ENCODE measurements around the gene ACIN1. TPM values are rescaled to one million over a fixed set of nuclear protein-coding genes. Genes with fewer than 3 reads are reported as not detected.
A peak's percentile ranks its signal among the peaks of the same experiment; 100 is the strongest.

ACIN1 gene
- total and polyA plus RNA-seq, 3 experiments from 2014 or later = 15.1 to 198 (median 195) TPM

DNA sequence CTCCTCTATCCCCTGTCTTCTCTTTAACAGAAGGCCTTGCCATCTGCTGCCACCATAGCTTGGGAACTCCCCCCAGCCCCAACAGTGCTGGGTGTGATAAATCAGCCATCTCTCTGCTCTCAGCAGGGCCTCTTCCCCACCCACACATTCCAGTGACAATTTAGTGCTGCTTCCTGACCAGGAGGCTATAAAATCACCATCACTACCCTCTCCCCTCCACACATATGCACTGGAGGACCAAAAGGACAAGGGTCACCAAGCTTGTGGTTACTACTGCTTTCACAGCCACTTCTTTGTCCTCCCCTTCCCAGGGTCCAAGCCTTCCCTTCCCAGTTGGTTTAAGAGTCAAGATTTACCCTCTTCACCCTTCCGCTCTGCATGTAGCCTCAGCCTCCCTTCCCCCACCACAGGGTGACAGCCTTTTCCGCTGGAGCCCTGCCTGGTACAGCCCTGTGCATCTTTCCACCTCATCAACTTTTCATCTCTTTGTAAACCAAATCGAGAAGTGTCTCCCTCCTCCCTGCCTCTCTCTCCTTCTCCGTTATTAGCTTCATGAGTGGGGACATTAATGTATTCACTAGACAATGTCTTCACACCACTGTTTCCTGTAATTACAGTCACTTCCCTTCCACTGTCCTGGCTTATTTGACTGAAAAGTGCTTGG, 69.7 kb downstream of the ACIN1 start:
- DNase-seq = no peak
- Histone ChIP-seq H3K36me3 (ENCODE audit: insufficient read depth, low read length) (peaks cover 12% of the 10 kb centered on the region), H3K4me1 (ENCODE audit: insufficient read depth, low read length) (peaks cover 57% of the 10 kb centered on the region), H3K27ac (ENCODE audit: low read depth, low read length) (no peak overlapping the region), H3K4me3 (ENCODE audit: low read length) (no peak overlapping the region), H3K27me3 (ENCODE audit: insufficient read depth, low read length, poor library complexity, severe bottlenecking) (no peaks in the 10 kb centered on the region), H3K9me3 (ENCODE audit: low read length) (no peaks in the 10 kb centered on the region)
- Mint-ChIP-seq H3K4me1 (peaks cover 21 to 39% (median 29%) of the 10 kb centered on the region in 3 donors), H3K27me3 (no peaks in the 10 kb centered on the region), H3K4me3 (peak overlapping the region in 1 of 7 donors; percentile 27), H3K27ac (peak overlapping the region in 4 of 8 donors; percentile 23 to 60 (median 36)), H3K36me3 (peaks cover 8 to 42% (median 16%) of the 10 kb centered on the region in 3 donors), H3K9me3 (no peaks in the 10 kb centered on the region)
- ChIA-PET POLR2A (interaction anchor here (2.4 kb wide), 1 partner anchor 18 kb away, joined by 10 read pairs; no protein-coding TSS in a partner anchor), CTCF (interaction anchor here (0.9 to 1.6 kb wide), 3 partner anchors 26 to 43 kb away, joined by 3 to 6 read pairs (median 3); partner anchors contain the start of genes AJUBA and CDH24)

DNA sequence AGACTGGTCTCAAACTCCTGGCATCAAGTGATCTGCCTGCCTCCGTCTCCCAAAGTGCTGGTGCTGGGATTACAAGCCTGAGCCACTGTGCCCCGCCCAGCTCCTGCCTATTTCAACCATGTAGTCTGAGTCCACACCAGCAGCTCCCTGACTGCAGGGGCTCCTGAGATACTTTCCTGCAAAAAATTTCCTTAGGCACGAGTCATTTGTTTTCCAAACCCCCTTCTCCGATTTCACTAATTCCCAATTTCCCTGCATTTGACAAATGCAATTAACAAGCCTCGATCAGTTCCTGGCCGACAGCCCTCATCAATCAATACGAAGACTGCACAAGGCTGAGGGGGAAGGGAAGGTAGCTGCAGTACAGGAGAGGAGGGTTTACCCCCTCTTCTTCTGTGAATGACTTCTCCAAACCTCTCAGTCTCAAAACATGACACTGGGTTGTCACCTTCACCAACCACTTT, 70.3 kb downstream of the ACIN1 start:
- ChIA-PET POLR2A (interaction anchor here (2.4 kb wide), 1 partner anchor 18 kb away, joined by 10 read pairs; no protein-coding TSS in a partner anchor), CTCF (interaction anchor here (0.8 to 1.6 kb wide), 5 partner anchors 9 to 454 kb away, joined by 3 to 4 read pairs (median 3); partner anchors contain the start of genes AJUBA and CDH24)
- no peaks in the 10 kb centered on the region for H3K27me3 ChIP-seq (ENCODE audit: insufficient read depth, low read length, poor library complexity, severe bottlenecking)
- peaks cover 12% of the 10 kb centered on the region for H3K36me3 ChIP-seq (ENCODE audit: insufficient read depth, low read length)
- H3K27me3 Mint-ChIP-seq = no peaks in the 10 kb centered on the region
- H3K36me3 Mint-ChIP-seq = peaks cover 8 to 42% (median 16%) of the 10 kb centered on the region in 3 donors
- peaks cover 21 to 39% (median 29%) of the 10 kb centered on the region in 3 donors for H3K4me1 Mint-ChIP-seq
- no peaks in the 10 kb centered on the region for H3K9me3 Mint-ChIP-seq
- H3K9me3 ChIP-seq (ENCODE audit: low read length) = no peaks in the 10 kb centered on the region
- H3K27ac Mint-ChIP-seq = peak overlapping the region in 2 of 8 donors; percentile 5 to 23
- H3K4me3 ChIP-seq (ENCODE audit: low read length) = no peak overlapping the region
- H3K4me3 Mint-ChIP-seq = no peak overlapping the region
- H3K4me1 ChIP-seq (ENCODE audit: insufficient read depth, low read length) = peaks cover 59% of the 10 kb centered on the region
- no peak for DNase-seq
- H3K27ac ChIP-seq (ENCODE audit: low read depth, low read length) = no peak overlapping the region

DNA sequence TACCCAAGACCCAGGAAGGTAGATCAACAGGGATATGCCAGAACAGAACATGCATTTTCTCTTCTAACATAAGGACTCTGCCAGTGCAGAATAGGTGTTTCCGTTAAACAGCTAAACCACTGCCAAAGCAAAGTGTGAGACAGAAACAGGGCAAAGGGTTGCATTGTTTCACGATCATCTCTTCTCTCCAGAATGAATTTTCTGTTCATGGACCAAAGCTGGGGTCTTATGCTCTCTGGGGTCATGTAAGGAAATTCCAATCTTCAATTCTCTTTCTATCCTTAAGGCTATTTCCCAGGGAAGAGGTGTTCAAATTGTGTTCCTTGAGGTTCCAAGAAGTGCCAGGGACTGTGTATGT, 71.2 kb downstream of the ACIN1 start:
- Mint-ChIP-seq H3K27ac (no peak overlapping the region), H3K36me3 (peaks cover 8 to 37% (median 16%) of the 10 kb centered on the region in 3 donors), H3K4me1 (peaks cover 15 to 31% (median 22%) of the 10 kb centered on the region in 3 donors), H3K27me3 (no peaks in the 10 kb centered on the region), H3K4me3 (no peak overlapping the region), H3K9me3 (no peaks in the 10 kb centered on the region)
- ChIA-PET CTCF (interaction anchor here (0.8 to 1.6 kb wide), 6 partner anchors 9 to 453 kb away, joined by 3 to 4 read pairs (median 3); partner anchors contain the start of gene CDH24), POLR2A (interaction anchor here (0.6 to 2.4 kb wide), 3 partner anchors 17 to 434 kb away, joined by 3 to 10 read pairs (median 4); no protein-coding TSS in a partner anchor)
- Histone ChIP-seq H3K36me3 (ENCODE audit: insufficient read depth, low read length) (peaks cover 12% of the 10 kb centered on the region), H3K4me1 (ENCODE audit: insufficient read depth, low read length) (peaks cover 51% of the 10 kb centered on the region), H3K27me3 (ENCODE audit: insufficient read depth, low read length, poor library complexity, severe bottlenecking) (no peaks in the 10 kb centered on the region), H3K4me3 (ENCODE audit: low read length) (no peak overlapping the region), H3K27ac (ENCODE audit: low read depth, low read length) (no peak overlapping the region), H3K9me3 (ENCODE audit: low read length) (no peaks in the 10 kb centered on the region)
- no peak for DNase-seq

DNA sequence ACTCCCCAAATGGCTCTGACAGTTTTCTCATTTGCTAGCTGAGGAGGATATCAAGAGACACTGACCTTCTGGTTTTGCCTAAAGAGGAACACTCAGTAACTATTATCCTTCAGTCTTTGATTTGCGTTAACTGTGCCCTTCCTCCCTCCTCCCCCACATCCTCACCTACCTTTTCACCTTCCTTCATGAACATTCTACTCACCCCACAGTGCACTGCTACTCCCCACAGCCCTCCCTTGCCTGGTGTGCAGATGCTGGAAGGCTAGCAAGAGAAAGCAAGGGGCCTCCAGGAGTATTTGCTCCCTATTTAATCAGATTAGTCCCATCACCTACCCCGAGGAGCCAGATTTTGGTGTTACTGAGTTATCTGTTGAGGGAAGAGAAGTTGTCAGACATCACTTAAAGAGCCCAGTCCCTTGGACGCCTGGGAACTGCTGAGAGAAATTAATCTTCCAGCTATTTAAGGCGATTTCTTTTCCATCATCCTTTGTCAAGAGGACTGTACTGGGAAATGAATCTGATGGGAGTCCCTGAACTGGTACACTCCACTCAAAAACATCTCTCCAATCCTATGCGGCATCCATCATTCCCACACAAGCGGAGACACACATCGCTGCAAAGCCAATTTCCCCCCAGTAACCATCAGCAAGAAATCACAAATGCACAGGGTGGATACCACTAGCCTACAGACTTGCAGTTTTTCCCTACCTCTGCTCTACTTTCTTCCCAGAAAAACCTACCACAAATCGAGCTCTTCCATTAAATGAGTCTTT, 71.7 kb downstream of the ACIN1 start:
- CTCF ChIA-PET = interaction anchor here (0.8 to 1.6 kb wide), 5 partner anchors 12 to 453 kb away, joined by 3 to 4 read pairs (median 3); partner anchors contain the start of gene CDH24

DNA sequence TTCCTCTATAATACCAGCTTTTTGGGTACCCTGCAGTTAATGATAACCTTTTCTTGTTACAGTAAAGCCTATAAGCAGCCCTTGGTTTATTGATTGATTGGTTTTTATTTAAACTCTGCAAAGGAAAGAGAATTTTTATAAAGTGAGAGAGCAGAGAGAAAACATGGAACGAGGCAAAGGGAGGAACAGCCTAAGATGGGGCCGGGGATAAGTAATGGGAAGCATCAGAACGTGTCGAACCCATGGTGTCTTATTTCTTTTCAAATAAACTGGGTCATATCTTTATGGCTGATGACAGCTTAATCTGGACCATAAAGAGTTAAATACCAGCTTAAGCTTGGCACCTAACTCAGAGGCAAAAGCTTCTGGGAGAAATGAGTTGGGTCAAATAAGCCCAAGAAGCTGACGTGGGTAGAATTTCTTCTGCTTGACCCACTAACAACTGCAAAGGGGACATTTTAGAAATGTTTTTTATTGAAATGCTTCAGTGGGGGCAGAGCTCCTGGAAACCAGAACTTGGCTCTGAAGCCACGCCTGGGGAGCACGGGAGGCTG, 73.0 kb downstream of the ACIN1 start:
- no peak for DNase-seq
- H3K9me3 Mint-ChIP-seq = no peaks in the 10 kb centered on the region
- H3K27me3 ChIP-seq (ENCODE audit: insufficient read depth, low read length, poor library complexity, severe bottlenecking) = no peaks in the 10 kb centered on the region
- CTCF ChIA-PET = interaction anchor here (0.9 to 1.2 kb wide), 3 partner anchors 15 to 36 kb away, joined by 3 to 6 read pairs (median 4); partner anchors contain the start of gene CDH24
- POLR2A ChIA-PET = no interaction called here
- H3K27me3 Mint-ChIP-seq = no peaks in the 10 kb centered on the region
- H3K4me1 Mint-ChIP-seq = peaks cover 6 to 24% (median 11%) of the 10 kb centered on the region in 3 donors
- H3K4me3 ChIP-seq (ENCODE audit: low read length) = no peak overlapping the region
- no peak overlapping the region for H3K27ac Mint-ChIP-seq
- H3K27ac ChIP-seq (ENCODE audit: low read depth, low read length) = no peak overlapping the region
- peaks cover 8 to 27% (median 16%) of the 10 kb centered on the region in 3 donors for H3K36me3 Mint-ChIP-seq
- H3K36me3 ChIP-seq (ENCODE audit: insufficient read depth, low read length) = peaks cover 12% of the 10 kb centered on the region
- H3K4me3 Mint-ChIP-seq = no peak overlapping the region
- no peaks in the 10 kb centered on the region for H3K9me3 ChIP-seq (ENCODE audit: low read length)
- peaks cover 46% of the 10 kb centered on the region for H3K4me1 ChIP-seq (ENCODE audit: insufficient read depth, low read length)

More for the DNA sequence above, 71.7 kb downstream of the ACIN1 start:
- POLR2A ChIA-PET = interaction anchor here (0.6 to 2.4 kb wide), 3 partner anchors 16 to 433 kb away, joined by 3 to 10 read pairs (median 4); no protein-coding TSS in a partner anchor
- no peak overlapping the region for H3K4me3 ChIP-seq (ENCODE audit: low read length)
- Mint-ChIP-seq H3K36me3 (peaks cover 8 to 33% (median 16%) of the 10 kb centered on the region in 3 donors), H3K4me1 (peaks cover 11 to 27% (median 17%) of the 10 kb centered on the region in 3 donors), H3K9me3 (no peaks in the 10 kb centered on the region), H3K4me3 (no peak overlapping the region), H3K27ac (peak overlapping the region in 2 of 8 donors; percentile 18 to 51), H3K27me3 (no peaks in the 10 kb centered on the region)
- DNase-seq = no peak
- peaks cover 12% of the 10 kb centered on the region for H3K36me3 ChIP-seq (ENCODE audit: insufficient read depth, low read length)
- H3K27ac ChIP-seq (ENCODE audit: low read depth, low read length) = no peak overlapping the region
- no peaks in the 10 kb centered on the region for H3K27me3 ChIP-seq (ENCODE audit: insufficient read depth, low read length, poor library complexity, severe bottlenecking)
- no peaks in the 10 kb centered on the region for H3K9me3 ChIP-seq (ENCODE audit: low read length)
- peaks cover 46% of the 10 kb centered on the region for H3K4me1 ChIP-seq (ENCODE audit: insufficient read depth, low read length)

- H3K9me3 ChIP-seq (ENCODE audit: low read length) = no peaks in the 10 kb centered on the region
- peaks cover 12% of the 10 kb centered on the region for H3K36me3 ChIP-seq (ENCODE audit: insufficient read depth, low read length)
- H3K27me3 Mint-ChIP-seq = no peaks in the 10 kb centered on the region
- peaks cover 46% of the 10 kb centered on the region for H3K4me1 ChIP-seq (ENCODE audit: insufficient read depth, low read length)
- H3K4me1 Mint-ChIP-seq = peaks cover 6 to 24% (median 11%) of the 10 kb centered on the region in 3 donors
- peak overlapping the region; percentile 7 for H3K4me3 ChIP-seq (ENCODE audit: low read length)
- H3K27ac Mint-ChIP-seq = no peak overlapping the region
- DNase-seq = no peak
- no peaks in the 10 kb centered on the region for H3K27me3 ChIP-seq (ENCODE audit: insufficient read depth, low read length, poor library complexity, severe bottlenecking)
- ChIA-PET CTCF (interaction anchor here (0.9 to 1.2 kb wide), 2 partner anchors 14 to 26 kb away, joined by 3 to 4 read pairs; no protein-coding TSS in a partner anchor), POLR2A (no interaction called here)
- no peaks in the 10 kb centered on the region for H3K9me3 Mint-ChIP-seq
- H3K36me3 Mint-ChIP-seq = peaks cover 8 to 27% (median 16%) of the 10 kb centered on the region in 3 donors
- no peak overlapping the region for H3K4me3 Mint-ChIP-seq
- H3K27ac ChIP-seq (ENCODE audit: low read depth, low read length) = no peak overlapping the region
Measured at GRCh38 chr14:23021434-23021833, 73.5 kb downstream of the ACIN1 start.

Data from CD8-positive, alpha-beta memory T cell (primary cell).